ENCODE data around the gene RCOR3.
A peak's percentile ranks its signal among the peaks of the same experiment; 100 is the strongest.
"Not testable (repeated sequence)": the region's sequence is repeated elsewhere in the genome, so short reads cannot be mapped to it uniquely, and the experiment has no call there.

Gene RCOR3

GRCh38 chr1:211258756-211259637 is at the start of gene RCOR3:
Gene RCOR3 (plus strand): TSS chr1:211259366. CDS start chr1:211259561, 195 bp downstream.
- DNase-seq: peak; percentile 95

GRCh38 chr1:211210052-211210451 is 49.1 kb upstream of the RCOR3 start:
- no peak for DNase-seq

DNA sequence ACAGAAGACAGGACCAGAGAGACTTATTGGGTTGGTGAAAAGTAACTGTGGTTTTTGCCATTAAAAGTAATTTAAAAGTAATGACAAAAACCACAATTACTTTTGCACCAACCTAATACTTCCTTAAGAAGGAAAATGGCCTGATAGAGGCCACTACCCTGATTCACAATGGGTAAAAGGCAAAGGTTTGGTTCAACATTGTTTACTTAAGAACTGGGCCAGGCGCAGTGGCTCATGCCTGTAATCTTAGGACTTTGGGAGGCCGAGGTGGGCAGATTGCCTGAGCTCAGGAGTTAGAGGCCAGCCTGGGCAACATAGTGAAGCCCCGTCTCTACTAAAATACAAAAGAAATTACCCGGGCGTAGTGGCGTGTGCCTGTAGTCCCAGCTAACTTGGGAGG is 48.2 kb upstream of the RCOR3 start:
- DNase-seq: no peak

DNA sequence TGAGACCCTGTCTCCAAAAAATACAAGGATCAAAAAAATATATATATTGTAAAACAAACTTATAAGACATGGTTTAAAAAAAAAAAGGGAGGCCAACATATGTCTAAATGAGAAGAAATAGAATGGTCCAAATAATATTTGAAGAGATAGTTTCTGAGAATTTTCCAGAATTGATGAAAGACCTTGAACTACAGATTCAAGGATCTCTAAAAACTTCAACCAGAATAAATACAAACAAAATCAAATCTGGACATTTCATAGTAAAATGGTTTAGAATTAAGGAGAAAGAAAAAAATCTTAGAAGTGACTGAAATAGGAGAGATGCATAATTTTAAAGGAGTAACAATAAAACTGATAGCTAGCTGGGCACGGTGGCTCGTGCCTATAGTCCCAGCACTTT is 45.5 kb upstream of the RCOR3 start:
- no peak for DNase-seq

DNA sequence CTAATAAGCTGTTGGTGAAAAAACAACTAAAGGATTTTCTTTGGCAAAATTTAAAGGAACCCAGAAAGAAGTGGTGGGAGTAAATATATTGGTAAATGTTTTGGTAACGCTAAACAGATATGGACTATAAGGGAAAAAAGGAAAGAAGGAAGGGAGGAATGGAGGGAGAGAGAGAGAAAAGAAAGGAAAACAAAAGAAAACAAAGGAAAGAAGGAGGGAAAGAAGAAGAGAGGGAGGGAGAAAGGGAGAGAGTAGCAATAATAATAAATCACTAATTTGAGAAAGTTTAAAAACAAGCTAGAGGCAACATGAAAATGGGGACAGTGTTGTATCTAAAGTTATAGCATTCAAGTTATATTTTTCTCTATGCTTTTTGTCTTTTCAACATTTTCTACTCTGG is 43.6 kb upstream of the RCOR3 start:
- DNase-seq: no peak

GRCh38 chr1:211217392-211217791 is 41.8 kb upstream of the RCOR3 start:
- no peak for DNase-seq

GRCh38 chr1:211222469-211223234 is 36.5 kb upstream of the RCOR3 start:
- DNase-seq: not testable (repeated sequence)

DNA sequence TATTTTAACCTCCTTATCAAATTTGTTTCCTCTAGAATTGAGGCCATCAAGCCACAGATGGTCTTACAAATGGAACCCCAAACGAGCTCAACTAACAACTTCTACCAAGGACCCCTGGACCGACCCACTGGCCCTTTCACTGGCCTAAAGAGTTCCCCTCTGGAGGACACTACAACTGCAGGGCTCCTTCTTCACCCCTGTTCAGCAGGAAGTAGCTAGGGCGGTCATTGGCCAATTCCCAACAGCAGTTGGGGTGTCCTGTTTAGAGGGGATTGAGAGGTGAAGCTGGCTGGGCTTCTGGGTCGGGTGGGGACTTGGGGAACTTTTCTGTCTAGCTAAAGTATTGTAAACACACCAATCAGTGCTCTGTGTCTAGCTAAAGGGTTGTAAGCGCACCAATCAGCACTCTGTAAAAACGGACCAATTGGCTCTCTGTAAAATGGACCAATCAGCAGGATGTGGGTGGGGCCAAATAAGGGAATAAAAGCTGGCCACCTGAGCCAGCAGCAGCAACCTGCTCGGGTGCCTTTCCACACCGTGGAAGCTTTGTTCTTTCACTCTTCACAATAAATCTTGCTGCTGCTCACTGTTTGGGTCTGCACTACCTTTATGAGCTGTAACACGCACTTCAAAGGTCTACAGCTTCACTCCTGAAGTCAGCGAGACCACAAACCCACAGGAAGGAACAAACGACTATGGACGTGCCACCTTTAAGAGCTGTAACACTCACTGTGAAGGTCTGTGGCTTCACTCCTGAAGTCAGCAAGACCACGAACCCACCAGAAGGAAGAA is 30.4 kb upstream of the RCOR3 start:
- not testable (repeated sequence) for DNase-seq

DNA sequence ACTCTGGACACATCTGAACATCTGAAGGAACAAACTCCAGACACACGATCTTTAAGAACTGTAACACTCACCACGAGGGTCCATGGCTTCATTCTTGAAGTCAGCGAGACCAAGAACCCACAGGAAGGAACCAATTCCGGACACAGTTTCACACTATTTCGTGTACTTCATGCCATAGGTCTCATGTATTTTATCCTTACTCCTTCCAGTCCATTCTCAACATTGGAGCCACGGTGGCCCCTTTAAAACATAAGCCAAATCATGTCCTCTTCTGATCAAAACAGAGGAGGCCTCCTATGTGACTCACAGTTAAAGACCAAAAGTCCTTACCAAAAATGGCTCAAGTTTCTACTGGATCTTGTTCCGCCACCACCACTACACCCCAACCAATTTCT is 29.8 kb upstream of the RCOR3 start:
- DNase-seq: no peak

- no peak for DNase-seq
Measured at GRCh38 chr1:211231873-211232272, 27.3 kb upstream of the RCOR3 start.

GRCh38 chr1:211236633-211237320 is 22.4 kb upstream of the RCOR3 start:
- peak; percentile 37 for DNase-seq

DNA sequence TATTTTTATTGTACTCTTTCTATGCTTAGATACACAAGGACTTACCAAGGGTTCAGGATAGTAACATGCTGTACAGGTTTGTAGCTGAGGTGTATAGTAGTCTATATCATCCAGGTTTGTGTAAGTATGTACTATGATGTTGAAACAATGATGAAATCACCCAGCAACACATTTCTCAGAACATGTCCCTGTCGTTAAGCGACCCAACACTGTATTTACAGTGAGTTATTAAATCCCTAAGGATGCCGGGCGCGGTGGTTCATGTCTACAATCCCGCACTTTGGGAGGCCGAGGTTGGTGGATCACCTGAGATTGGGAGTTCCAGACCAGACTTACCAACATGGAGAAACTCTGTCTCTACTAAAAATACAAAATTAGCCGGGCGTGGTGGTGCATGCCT is 21.6 kb upstream of the RCOR3 start:
- no peak for DNase-seq

DNA sequence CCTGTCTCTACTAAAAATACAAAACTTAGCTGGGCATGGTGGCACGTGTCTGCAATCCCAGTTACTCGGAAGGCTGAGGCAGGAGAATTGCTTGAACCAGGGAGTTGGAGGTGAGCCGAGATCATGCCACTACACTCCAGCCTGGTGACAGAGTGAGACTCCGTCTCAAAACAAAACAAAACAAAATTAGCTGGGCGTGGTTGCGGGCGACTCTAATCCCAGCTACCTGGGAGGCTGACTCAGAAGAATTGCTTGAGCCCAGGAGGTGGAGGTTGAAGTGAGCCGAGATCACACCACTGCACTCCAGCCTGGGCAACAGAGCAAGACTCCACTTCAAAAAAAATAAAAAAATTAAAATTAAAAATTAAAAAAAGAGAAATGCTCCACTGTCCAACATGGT is 18.6 kb upstream of the RCOR3 start:
- not testable (repeated sequence) for DNase-seq

- no peak for DNase-seq
Measured at GRCh38 chr1:211241071-211241470, 18.1 kb upstream of the RCOR3 start.

DNA sequence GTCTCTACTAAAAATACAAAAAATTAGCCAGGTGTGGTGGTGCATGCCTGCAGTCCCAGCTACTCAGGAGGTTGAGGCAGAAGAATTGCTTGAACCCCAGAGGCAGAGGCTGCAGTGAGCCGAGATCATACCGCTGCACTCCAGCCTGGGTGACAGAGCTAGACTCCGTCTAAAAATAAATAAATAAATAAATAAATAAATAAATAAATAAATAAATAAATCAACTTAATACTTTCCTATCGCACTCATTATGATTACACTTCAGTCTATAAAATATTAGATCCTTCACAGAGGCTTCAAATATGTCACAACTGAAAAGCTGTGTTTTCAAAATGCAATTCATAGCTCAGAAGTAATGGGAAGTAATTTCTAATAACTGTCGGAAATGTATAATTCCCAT is 15.5 kb upstream of the RCOR3 start:
- DNase-seq: not testable (repeated sequence)

DNA sequence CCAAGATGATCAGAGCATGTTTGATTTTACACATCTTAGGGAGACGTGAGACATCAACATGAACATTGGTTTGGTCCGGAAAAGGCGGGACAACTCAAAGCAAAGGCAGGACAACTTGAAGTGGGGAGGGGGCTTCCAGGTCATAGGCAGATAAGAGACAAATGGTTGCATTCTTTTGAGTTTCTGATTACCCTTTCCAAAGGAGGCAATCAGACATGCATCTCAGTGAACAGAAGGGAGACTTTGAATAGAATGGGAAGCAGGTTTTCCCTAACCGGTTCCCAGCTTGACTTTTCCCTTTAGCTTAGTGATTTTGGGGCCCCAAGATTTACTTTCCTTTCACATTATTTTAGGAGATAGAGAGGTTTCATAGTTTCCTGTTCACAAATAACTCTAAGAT is 12.6 kb upstream of the RCOR3 start:
- not testable (repeated sequence) for DNase-seq

- no peak for DNase-seq
Measured at GRCh38 chr1:211247921-211248320, 11.2 kb upstream of the RCOR3 start.

DNA sequence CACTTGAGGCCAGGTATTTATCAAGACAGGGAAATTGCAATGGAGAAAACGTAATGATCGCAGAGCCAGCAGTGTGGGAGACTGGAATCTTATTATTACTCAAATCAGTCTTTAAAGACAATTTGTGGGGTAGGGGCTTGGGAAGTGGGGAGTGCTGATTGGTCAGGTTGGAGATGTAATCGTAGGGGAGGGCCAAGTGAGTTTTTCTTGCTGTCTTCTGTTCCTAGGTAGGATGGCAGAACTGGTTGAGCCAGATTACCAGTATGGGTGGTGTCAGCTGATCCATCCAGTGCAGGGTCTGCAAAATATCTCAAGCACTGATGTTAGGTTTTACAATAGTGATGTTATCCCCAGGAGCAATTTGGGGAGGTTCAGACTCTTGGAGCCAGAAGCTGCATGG is 9.6 kb upstream of the RCOR3 start:
- not testable (repeated sequence) for DNase-seq

DNA sequence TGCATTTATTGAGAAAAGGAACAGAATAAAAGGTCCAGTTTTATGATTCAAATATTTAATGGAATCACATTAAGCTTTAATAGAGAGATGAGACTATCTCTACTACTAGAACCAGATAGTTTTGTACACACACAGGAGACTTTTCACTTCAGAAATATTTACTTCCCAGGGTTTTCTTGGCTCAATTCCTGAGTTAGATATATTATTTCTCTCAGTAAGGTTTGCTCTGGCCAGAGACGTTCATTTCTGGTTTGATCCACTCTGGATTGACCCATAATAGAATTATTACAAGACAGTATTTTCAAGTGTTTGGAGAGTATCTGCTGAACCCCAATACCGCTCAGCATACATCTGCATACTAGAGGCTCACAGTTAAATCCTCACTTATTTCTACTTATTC is 1.3 kb upstream of the RCOR3 start:
- peak; percentile 12 for DNase-seq

DNA sequence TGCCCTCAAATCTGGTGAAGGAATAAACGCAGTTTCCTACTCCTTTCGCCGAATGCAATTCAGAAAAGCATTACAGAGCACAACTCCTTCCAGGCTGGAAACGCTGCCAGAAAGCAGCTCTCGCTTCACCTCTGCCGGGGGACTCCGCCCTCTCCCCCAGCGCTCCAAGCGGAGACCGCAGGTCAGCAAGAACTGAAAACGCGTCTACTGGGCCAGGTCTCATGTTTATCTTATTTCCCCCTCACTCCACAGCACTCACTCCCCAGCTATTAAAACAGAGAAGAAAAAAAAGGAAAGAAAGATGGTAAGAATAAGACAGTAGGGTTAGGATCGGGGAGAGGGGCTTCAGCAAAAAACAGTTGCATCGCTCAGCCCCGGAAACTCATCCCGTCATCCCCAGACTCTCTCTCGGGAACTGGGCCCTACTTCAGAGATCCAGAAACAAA is 833 bp upstream of the RCOR3 start:
- DNase-seq: peak; percentile 78

GRCh38 chr1:211259638-211260126 is 516 bp downstream of the RCOR3 start:
- peak; percentile 65 for DNase-seq

Measured in fibroblast of skin of right quadriceps (primary cell).